Measurements from ENCODE around the gene PRKCD.

The PRKCD gene

DNA sequence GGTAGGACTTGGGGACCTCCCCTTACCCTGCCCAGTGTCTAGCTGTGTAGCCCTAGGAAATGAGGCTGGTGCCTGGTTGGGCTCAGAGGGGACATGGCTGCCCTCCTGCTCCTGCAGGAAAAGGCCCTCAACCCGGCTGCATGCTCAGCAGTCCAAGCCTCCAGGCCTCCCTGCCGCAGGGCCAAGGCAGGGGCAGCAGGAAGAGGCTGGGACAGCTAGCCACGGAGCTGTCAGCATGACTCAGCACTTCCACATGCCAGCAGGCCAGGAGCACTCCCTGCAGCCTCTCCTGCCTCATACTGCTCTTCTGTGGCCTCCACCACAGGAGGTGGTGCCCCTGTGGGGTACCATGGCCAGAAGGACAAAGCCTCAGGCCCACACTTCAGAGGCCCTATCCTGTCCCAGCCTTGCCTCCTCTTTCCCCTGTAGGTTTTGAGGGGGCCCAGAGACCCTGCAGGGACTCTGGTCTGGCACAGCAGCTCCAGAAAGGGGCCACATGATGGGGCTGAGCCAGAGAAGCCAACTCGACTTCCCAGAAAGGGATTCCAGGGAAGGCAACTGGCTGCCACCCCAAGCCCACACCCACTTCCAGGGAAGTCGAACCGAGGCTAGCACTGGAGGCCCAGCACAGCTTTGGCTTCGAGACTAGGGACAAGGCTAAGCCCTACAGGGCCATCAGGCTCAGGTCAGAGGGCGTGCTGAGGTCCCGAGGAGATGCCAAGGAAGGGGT is 75.3 kb downstream of the PRKCD start:
- DNase-seq, result no peak

- DNase-seq, result no peak
Observed at GRCh38 chr3:53238051-53238850, 77.2 kb downstream of the PRKCD start.

GRCh38 chr3:53238886-53239285 is 77.9 kb downstream of the PRKCD start:
- DNase-seq, result no peak

GRCh38 chr3:53239800-53240199 is 78.8 kb downstream of the PRKCD start:
- no peak for DNase-seq

GRCh38 chr3:53240989-53241972 is 80.3 kb downstream of the PRKCD start:
- DNase-seq, result no peak

DNA sequence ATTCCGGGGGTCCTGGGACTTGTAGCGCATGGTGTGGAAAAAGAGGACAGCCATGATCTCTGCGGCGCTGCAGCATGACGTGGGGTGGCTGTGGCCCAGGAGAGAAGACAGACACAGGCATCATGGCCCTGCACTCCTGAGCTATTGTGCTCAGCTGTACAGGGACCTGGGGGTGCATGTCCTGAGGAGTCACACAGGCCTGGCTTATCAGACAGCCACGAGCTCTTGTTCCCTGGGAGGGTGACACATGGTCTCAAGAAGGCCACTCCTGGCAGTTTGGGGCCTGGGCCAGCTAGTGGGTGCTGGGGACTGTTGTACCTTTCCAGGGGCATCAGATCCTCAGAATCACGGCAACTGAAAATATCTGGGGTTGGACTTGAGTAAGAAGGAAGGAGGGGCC is 81.1 kb downstream of the PRKCD start:
- DNase-seq, result no peak

All from CD4-positive, alpha-beta T cell treated with Interleukin-4 for 1 hour (primary cell).